Activated CD8-positive, alpha-beta memory T cell treated with anti-CD3 and anti-CD28 coated beads, Interleukin-2, amount 10 ng/mL, durations not matched to agents 7 days and 5 days (primary cell): ENCODE results near the gene ITM2B. TPM values are rescaled to one million over a fixed set of nuclear protein-coding genes. Genes with fewer than 3 reads are reported as not detected.

ENCODE experiments used
- ATAC-seq: fragments of 150-1000 bp; cut with Tn5 transposase; one replicate; pipeline ENCODE4 v1.10.0; 2021; ENCODE audit warnings: moderate library complexity
- CTCF ChIA-PET: fragments of 350-600 bp; sonication (Branson Sonifier 250); formaldehyde crosslinking; loops from one replicate; lab custom pipeline; 2021; ENCODE audit warnings: antibody characterized with exemption; lab: Charles Lee
- DNase-seq: peaks from one replicate; pipeline ENCODE4 v3.0.0-alpha.2; 2020
- H3K27ac Mint-ChIP-seq: one replicate; pipeline ENCODE4 v1.8.0; 2021; ENCODE audit warnings: mild to moderate bottlenecking, mixed read lengths
- H3K27me3 Mint-ChIP-seq: one replicate; pipeline ENCODE4 v1.8.0; 2021; ENCODE audit warnings: mixed read lengths
- H3K36me3 Mint-ChIP-seq: one replicate; pipeline ENCODE4 v1.8.0; 2021; ENCODE audit warnings: mild to moderate bottlenecking, mixed read lengths
- H3K4me1 Mint-ChIP-seq: one replicate; pipeline ENCODE4 v1.8.0; 2021; ENCODE audit warnings: mixed read lengths
- H3K4me3 Mint-ChIP-seq: one replicate; pipeline ENCODE4 v1.8.0; 2021; ENCODE audit warnings: mild to moderate bottlenecking, moderate library complexity, mixed read lengths
- H3K9me3 Mint-ChIP-seq: one replicate; pipeline ENCODE4 v1.8.0; 2022; ENCODE audit warnings: low read depth, mixed read lengths
- total RNA-seq, 2 experiments: library from RNA; stranded (reverse); gene quantifications; one replicate each; pipeline ENCODE4 v1.2.3, GENCODE V29; 2021

Gene ITM2B
- total RNA-seq, 2 experiments from 2014 or later: 163 to 197 TPM

GRCh38 chr13:48252176-48252575 is 19.2 kb downstream of the ITM2B start:
- no peaks in the 10 kb centered on the region for H3K27me3 Mint-ChIP-seq
- no peak overlapping the region for H3K27ac Mint-ChIP-seq
- peaks cover 48% of the 10 kb centered on the region for H3K36me3 Mint-ChIP-seq
- ATAC-seq (no peak), DNase-seq (no peak)
- H3K4me1 Mint-ChIP-seq: peaks cover 8% of the 10 kb centered on the region
- H3K4me3 Mint-ChIP-seq: no peak overlapping the region
- CTCF ChIA-PET: no interaction called here
- no peaks in the 10 kb centered on the region for H3K9me3 Mint-ChIP-seq

DNA sequence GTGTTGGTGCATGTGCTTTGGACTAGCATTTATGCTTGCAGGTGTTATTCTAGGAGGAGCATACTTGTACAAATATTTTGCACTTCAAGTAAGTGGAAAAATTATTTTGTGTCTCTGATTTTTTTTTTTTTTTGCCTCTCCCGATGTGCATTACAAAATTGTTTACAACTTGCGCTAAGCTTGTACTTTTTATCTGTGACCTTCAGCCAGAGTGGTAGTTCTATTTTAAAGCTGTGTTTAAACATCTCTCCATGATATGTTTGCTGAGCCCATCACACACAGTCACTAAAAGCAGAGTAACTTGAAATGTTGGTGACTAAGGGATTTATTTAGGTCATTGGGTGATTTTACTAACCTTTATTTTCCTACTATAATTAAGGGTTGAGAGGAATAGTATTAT is 20.8 kb downstream of the ITM2B start:
- Mint-ChIP-seq H3K4me3 (no peak overlapping the region), H3K4me1 (peaks cover 4% of the 10 kb centered on the region), H3K9me3 (no peaks in the 10 kb centered on the region), H3K27ac (no peak overlapping the region), H3K36me3 (peaks cover 54% of the 10 kb centered on the region), H3K27me3 (no peaks in the 10 kb centered on the region)
- no peak for ATAC-seq
- DNase-seq: no peak
- CTCF ChIA-PET: no interaction called here

DNA sequence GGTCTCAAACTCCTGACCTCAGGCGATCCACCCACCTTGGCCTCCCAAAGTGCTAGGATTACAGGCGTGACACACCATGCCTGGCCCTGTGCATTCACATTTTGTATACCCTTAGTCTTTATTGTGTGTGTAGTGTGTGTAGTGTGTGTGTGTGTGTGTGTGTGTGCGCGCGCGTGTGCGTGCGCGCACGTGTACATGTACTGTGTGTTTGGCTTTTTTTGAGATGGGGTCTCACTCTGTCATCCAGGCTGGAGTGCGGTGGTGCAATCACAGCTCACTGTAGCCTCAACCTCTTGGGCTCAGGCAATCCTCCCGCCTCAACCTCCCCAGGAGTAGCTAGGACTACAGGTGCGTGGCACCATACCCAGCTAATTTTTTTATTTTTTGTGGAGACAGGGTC is 22.1 kb downstream of the ITM2B start:
- DNase-seq: no peak
- CTCF ChIA-PET: interaction anchor here (0.7 kb wide), 1 partner anchor 325 kb away, joined by 3 read pairs; no protein-coding TSS in a partner anchor
- ATAC-seq: no peak
- Mint-ChIP-seq H3K9me3 (no peaks in the 10 kb centered on the region), H3K36me3 (peaks cover 59% of the 10 kb centered on the region), H3K27ac (no peak overlapping the region), H3K4me1 (no peaks in the 10 kb centered on the region), H3K4me3 (no peak overlapping the region), H3K27me3 (no peaks in the 10 kb centered on the region)

GRCh38 chr13:48255954-48256353 is 22.9 kb downstream of the ITM2B start:
- ATAC-seq (no peak), DNase-seq (no peak)
- Mint-ChIP-seq H3K4me1 (no peaks in the 10 kb centered on the region), H3K9me3 (no peaks in the 10 kb centered on the region), H3K27me3 (no peaks in the 10 kb centered on the region), H3K4me3 (no peak overlapping the region), H3K36me3 (peaks cover 66% of the 10 kb centered on the region), H3K27ac (no peak overlapping the region)
- CTCF ChIA-PET: interaction anchor here (0.7 kb wide), 1 partner anchor 324 kb away, joined by 3 read pairs; no protein-coding TSS in a partner anchor

DNA sequence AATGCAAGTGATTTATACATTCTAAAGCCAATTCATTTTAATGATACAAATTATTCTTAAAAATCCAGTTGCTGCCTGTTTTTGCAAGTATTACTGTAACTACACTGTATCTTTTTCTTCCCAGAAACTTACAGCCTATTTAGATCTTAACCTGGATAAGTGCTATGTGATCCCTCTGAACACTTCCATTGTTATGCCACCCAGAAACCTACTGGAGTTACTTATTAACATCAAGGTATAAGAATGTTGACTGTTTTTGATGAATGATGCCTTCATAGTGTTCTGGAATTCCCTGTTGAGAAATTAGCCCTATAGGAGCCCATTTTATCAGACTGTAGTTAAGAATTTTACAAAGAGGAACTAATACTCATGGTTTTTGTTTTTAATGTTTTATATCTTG is 25.0 kb downstream of the ITM2B start:
- ATAC-seq: no peak

DNA sequence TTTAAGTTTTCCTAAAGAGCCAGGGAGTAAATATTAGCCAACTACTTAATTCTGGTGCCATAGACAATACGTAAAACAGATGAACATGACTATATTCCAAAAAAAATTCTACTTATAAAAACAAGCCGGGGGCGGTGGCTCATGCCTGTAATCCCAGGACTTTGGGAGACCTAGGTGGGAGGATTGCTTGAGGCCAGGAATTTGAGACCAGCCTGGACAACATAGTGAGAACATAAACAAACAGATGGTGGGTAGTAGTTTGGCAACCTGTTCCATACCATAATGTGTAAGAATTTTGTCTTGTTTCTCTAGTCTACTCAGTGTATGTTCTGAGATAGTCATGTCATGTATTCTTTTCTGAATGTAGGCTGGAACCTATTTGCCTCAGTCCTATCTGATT is 25.4 kb downstream of the ITM2B start:
- Mint-ChIP-seq H3K4me1 (no peaks in the 10 kb centered on the region), H3K36me3 (peaks cover 77% of the 10 kb centered on the region), H3K9me3 (no peaks in the 10 kb centered on the region), H3K27me3 (no peaks in the 10 kb centered on the region), H3K4me3 (no peak overlapping the region), H3K27ac (no peak overlapping the region)
- CTCF ChIA-PET: no interaction called here
- ATAC-seq (no peak), DNase-seq (no peak)

More for the DNA sequence above, 25.0 kb downstream of the ITM2B start:
- CTCF ChIA-PET: no interaction called here
- Mint-ChIP-seq H3K4me1 (no peaks in the 10 kb centered on the region), H3K27ac (no peak overlapping the region), H3K4me3 (no peak overlapping the region), H3K27me3 (no peaks in the 10 kb centered on the region), H3K9me3 (no peaks in the 10 kb centered on the region), H3K36me3 (peaks cover 74% of the 10 kb centered on the region)
- no peak for DNase-seq

DNA sequence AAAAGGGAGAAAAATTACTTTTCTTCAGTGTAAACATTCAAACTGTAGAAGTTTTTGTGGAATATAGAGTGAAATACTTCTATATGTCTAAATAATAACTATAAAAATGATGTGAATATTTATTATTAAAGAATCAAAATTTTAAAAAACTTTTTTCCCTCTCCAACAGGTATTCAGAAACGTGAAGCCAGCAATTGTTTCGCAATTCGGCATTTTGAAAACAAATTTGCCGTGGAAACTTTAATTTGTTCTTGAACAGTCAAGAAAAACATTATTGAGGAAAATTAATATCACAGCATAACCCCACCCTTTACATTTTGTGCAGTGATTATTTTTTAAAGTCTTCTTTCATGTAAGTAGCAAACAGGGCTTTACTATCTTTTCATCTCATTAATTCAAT is 28.0 kb downstream of the ITM2B start:
- Mint-ChIP-seq H3K36me3 (peaks cover 69% of the 10 kb centered on the region), H3K4me1 (peaks cover 13% of the 10 kb centered on the region), H3K27me3 (no peaks in the 10 kb centered on the region), H3K9me3 (no peaks in the 10 kb centered on the region), H3K27ac (no peak overlapping the region), H3K4me3 (no peak overlapping the region)
- ATAC-seq (no peak), DNase-seq (no peak)
- CTCF ChIA-PET: no interaction called here

DNA sequence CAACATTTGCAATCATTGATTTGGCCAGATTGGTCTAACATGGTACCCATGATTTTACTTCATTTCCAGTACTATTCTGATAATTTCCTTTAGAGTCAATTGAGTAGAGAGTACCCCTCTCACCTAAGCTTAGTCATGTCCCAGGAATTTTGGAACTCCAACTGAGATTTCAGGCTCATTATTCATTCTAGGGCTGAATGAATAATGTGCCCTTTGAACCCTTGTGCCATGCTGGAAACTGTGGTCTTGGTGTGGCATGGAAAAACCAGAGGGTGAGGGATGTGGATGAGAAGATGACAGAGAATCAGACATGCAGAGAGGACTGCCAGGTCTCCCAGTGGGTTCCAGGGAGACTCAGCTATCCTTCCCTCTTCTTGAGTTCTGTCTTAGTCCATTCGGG is 30.2 kb downstream of the ITM2B start:
- H3K4me1 Mint-ChIP-seq: peaks cover 13% of the 10 kb centered on the region

DNA sequence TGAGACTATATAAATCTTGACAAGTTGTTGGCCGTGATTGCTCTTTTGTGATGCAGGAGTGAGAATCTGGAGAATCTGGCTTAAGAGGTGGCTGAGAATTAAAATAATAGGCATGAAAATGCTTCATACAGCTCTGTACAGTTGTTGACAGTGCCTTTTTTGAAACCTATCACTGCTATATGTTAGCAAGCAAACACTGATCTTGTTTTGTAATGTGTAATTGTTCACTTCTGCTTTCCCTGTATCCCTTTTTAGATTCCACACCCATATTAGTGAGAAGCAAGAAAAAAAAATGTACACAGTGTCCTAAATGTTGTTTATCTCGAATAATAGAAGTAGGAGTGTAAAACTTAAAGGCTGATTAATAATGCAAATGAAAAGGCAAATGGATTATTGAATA is 31.1 kb downstream of the ITM2B start:
- peaks cover 62% of the 10 kb centered on the region for H3K36me3 Mint-ChIP-seq
- no peak overlapping the region for H3K27ac Mint-ChIP-seq
- peaks cover 13% of the 10 kb centered on the region for H3K4me1 Mint-ChIP-seq
- no peaks in the 10 kb centered on the region for H3K9me3 Mint-ChIP-seq
- no peak overlapping the region for H3K4me3 Mint-ChIP-seq
- ATAC-seq (no peak), DNase-seq (no peak)
- H3K27me3 Mint-ChIP-seq: no peaks in the 10 kb centered on the region
- CTCF ChIA-PET: no interaction called here

More for the DNA sequence above, 30.2 kb downstream of the ITM2B start:
- CTCF ChIA-PET: no interaction called here
- no peaks in the 10 kb centered on the region for H3K27me3 Mint-ChIP-seq
- peaks cover 64% of the 10 kb centered on the region for H3K36me3 Mint-ChIP-seq
- DNase-seq: no peak
- no peak for ATAC-seq
- H3K27ac Mint-ChIP-seq: no peak overlapping the region
- no peak overlapping the region for H3K4me3 Mint-ChIP-seq
- H3K9me3 Mint-ChIP-seq: no peaks in the 10 kb centered on the region

DNA sequence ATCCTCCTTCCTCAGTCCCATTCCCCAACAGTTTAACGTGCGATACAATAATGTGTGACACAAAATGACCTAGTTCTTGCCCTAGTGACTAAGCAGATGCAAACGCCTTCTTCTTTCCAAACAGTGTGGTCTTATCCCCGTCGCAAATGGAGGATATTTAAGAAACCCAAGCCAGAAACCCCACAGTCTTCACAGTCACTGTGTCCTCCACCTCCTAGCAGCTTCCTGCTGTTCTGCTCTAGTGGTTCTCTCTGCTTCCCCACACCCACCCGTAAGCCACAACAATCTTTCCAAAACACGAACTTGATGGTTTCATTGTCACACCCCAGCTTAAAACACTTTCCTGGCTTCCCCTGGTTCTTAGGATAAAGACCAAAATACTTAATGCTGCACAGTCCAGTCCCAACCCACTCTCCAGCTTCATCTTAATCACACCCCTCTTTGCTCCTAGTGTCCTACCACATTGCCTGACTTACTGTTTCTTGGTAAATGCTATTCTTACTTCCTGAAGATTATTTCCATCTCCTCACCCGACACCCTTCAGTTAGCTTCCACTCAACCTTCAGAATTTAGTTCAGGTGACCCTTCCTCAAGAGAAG is 32.3 kb downstream of the ITM2B start:
- Mint-ChIP-seq H3K4me1 (peaks cover 13% of the 10 kb centered on the region), H3K27ac (no peak overlapping the region), H3K9me3 (no peaks in the 10 kb centered on the region), H3K4me3 (no peak overlapping the region), H3K36me3 (peaks cover 59% of the 10 kb centered on the region), H3K27me3 (no peaks in the 10 kb centered on the region)
- CTCF ChIA-PET: interaction anchor here (1.3 to 1.5 kb wide), 2 partner anchors 138 to 151 kb away, joined by 3 to 6 read pairs; no protein-coding TSS in a partner anchor
- ATAC-seq: peak; percentile 55
- DNase-seq: peak; percentile 41

- Mint-ChIP-seq H3K9me3 (no peaks in the 10 kb centered on the region), H3K4me1 (peaks cover 13% of the 10 kb centered on the region), H3K27ac (no peak overlapping the region)
These were observed 33.1 kb downstream of the ITM2B start for GRCh38 chr13:48266150-48266549.

GRCh38 chr13:48266701-48267639 is 34.0 kb downstream of the ITM2B start:
- Mint-ChIP-seq H3K27me3 (no peaks in the 10 kb centered on the region), H3K27ac (no peak overlapping the region), H3K4me1 (peaks cover 13% of the 10 kb centered on the region), H3K9me3 (no peaks in the 10 kb centered on the region), H3K36me3 (peaks cover 48% of the 10 kb centered on the region), H3K4me3 (no peak overlapping the region)
- DNase-seq: no peak
- CTCF ChIA-PET: interaction anchor here (0.9 kb wide), 1 partner anchor 230 kb away, joined by 3 read pairs; the partner anchor contains the start of gene NUDT15
- no peak for ATAC-seq

More at GRCh38 chr13:48266150-48266549, 33.1 kb downstream of the ITM2B start:
- H3K36me3 Mint-ChIP-seq: peaks cover 51% of the 10 kb centered on the region
- CTCF ChIA-PET: interaction anchor here (0.9 to 1.3 kb wide), 2 partner anchors 152 to 229 kb away, joined by 3 read pairs; partner anchors contain the start of gene NUDT15
- DNase-seq (no peak), ATAC-seq (no peak)
- no peaks in the 10 kb centered on the region for H3K27me3 Mint-ChIP-seq
- H3K4me3 Mint-ChIP-seq: no peak overlapping the region

DNA sequence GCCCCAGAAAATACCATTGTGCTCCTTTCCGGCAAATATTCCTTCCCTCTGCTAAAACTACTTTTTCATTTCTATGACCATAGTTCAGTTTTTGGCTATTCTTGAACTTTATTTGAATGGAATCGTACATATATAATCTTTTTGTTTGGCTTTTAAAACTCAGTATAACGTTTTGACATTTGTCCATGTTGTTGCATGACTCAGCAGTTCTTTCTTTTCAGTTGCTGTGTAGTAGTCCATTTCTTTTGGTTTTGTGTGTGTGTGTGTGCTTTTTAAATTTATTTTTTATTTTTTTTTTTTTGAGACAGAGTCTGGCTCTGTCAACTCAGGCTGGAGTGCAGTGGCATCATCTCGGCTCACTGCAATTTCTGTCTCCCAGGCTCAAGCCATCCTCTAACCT is 35.0 kb downstream of the ITM2B start:
- no peak for ATAC-seq
- no peak overlapping the region for H3K4me3 Mint-ChIP-seq
- CTCF ChIA-PET: no interaction called here
- no peaks in the 10 kb centered on the region for H3K9me3 Mint-ChIP-seq
- H3K27me3 Mint-ChIP-seq: no peaks in the 10 kb centered on the region
- H3K4me1 Mint-ChIP-seq: peaks cover 13% of the 10 kb centered on the region
- peaks cover 38% of the 10 kb centered on the region for H3K36me3 Mint-ChIP-seq
- DNase-seq: no peak
- H3K27ac Mint-ChIP-seq: no peak overlapping the region
